HG03469 (cell line): ENCODE data around the gene PEX11G.
"Not testable (repeated sequence)": the region's sequence is repeated elsewhere in the genome, so short reads cannot be mapped to it uniquely, and the experiment has no call there.

Experiments
- ATAC-seq: cut with Tn5 transposase; IDR thresholded peaks from one replicate; pipeline ENCODE4 v1.9.1; 2021; ENCODE audit warnings: mild to moderate bottlenecking, moderate library complexity, moderate number of reproducible peaks; ENCODE audit not compliant: unreplicated experiment

PEX11G gene

GRCh38 chr19:7441468-7442146 is 47.2 kb downstream of the PEX11G start:
- no peak for ATAC-seq

GRCh38 chr19:7440188-7440975 is 48.5 kb downstream of the PEX11G start:
- ATAC-seq: no peak

GRCh38 chr19:7435586-7435985 is 53.2 kb downstream of the PEX11G start:
- no peak for ATAC-seq

GRCh38 chr19:7434391-7434790 is 54.4 kb downstream of the PEX11G start:
- ATAC-seq: no peak

GRCh38 chr19:7433456-7433855 is 55.4 kb downstream of the PEX11G start:
- not testable (repeated sequence) for ATAC-seq

- ATAC-seq: no peak
These were observed 59.1 kb downstream of the PEX11G start for GRCh38 chr19:7429638-7430282.

- no peak for ATAC-seq
These were observed 60.2 kb downstream of the PEX11G start for GRCh38 chr19:7428651-7429113.

- ATAC-seq: no peak
These were observed 60.9 kb downstream of the PEX11G start for GRCh38 chr19:7427944-7428343.

GRCh38 chr19:7426986-7427385 is 61.8 kb downstream of the PEX11G start:
- no peak for ATAC-seq
